NAMALWA (cell line): Measurements from ENCODE around the gene RHBG.
"Not testable (repeated sequence)": the region's sequence is repeated elsewhere in the genome, so short reads cannot be mapped to it uniquely, and the experiment has no call there.

ENCODE experiments used
- DNase-seq: peaks from one replicate; pipeline ENCODE4 v3.0.0-alpha.2; 2015; ENCODE audit warnings: low spot score

The RHBG gene

DNA sequence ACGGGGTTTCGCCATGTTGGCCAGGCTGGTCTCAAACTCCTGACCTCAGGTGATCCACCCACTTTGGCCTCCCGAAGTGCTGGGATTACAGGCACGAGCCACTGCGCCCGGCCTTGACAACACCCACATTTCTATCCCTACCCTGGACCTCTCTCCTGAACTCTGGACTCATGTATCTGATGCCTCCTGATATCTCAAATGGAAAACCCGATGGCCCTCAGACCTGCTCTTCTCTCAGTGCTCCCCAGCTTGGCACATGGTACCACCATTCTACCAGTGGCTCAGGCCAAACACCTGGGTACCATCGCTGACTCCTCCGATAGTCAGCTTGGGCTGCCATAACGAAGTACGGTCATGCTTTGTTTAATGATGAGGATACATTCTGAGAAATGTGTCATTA is 8.5 kb upstream of the RHBG start:
- DNase-seq, result no peak

GRCh38 chr1:156365754-156366153 is 3.3 kb upstream of the RHBG start:
- no peak for DNase-seq

DNA sequence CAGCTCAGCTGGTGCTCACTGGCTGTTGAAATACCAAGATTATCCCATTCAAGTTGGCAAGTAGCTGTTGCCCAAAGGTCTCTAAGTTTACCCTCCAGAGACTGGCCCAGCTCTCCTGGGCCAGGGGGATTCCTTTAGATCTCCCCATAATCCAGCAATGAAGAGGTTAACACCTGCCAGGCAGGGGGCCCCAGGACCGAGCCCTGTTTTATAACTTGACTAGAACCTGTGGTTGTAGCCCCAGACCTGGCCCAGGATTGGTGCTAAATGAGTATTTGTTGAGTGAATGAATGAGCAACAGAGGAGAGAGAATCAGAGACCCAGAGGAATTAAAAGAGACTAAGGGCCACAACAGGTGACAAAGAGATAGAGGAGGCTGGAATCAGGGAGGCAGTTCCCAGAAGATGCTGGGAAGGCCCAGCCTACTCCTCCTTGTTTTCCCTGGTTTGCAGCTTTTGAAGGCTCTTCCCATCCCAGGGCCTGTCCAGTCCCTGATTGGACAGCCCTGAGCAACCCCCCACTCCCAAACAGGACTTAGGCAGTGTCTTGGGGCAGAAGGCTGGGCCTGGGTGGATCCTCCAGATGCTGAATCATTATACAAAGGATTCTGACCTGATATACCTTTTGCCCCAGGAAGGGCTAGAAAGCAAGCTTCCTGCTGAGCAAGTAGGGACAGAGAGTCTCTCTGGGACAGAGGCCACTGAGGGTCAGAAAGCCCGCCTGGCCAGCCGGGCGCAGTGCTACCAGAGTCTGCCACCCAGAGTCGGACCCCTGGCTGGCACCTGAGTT is 2.4 kb upstream of the RHBG start:
- no peak for DNase-seq

DNA sequence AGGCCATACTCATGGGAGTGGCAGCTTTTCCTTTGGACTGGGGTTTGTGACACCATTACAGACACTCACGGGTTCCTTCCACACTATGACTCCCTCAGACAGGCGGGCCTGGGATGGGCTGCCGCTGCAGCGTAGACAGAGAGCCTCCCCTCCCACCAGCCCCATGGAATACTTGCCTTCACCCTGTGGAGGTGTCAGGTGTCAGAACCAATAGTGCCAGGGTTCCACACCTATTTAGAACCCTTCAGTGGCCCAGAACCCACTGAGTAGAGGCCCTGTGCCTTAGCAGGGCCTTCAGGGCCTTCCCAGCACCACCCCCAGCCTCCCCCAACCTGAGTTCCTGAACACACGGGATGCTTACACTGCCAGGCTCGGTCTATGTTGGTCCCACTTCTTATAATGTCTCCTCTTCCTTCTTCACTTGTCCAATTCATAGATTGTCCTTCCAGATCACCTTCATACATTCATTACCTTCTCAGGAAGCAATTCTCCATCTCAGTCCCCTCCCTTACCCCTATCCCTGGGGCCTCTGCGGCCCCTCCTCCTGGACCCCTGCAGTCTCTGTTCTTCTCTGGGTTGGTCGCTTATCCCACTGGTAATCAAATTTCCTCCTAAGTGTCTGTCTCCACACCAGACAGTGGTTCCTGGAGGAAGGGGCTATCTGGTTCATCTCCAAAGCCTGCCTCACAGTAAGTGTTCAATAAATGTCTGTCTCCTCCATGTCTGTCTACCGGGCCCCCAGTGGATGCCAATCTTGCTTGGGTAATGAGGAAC is 1.4 kb upstream of the RHBG start:
- DNase-seq, result no peak

GRCh38 chr1:156368157-156368658 is 803 bp upstream of the RHBG start:
- DNase-seq, result no peak

- not testable (repeated sequence) for DNase-seq
Measured at GRCh38 chr1:156369685-156370286, 775 bp downstream of the RHBG start.

- DNase-seq, result no peak
Measured at GRCh38 chr1:156371553-156372264, 2.7 kb downstream of the RHBG start.

- DNase-seq, result no peak
Measured at GRCh38 chr1:156372265-156372586, 3.2 kb downstream of the RHBG start.

- no peak for DNase-seq
Measured at GRCh38 chr1:156372876-156373275, 3.9 kb downstream of the RHBG start.

GRCh38 chr1:156373546-156373945 is 4.5 kb downstream of the RHBG start:
- no peak for DNase-seq

- DNase-seq, result no peak
Measured at GRCh38 chr1:156376146-156376545, 7.1 kb downstream of the RHBG start.

GRCh38 chr1:156376958-156377919 is 8.2 kb downstream of the RHBG start:
- DNase-seq, result no peak

DNA sequence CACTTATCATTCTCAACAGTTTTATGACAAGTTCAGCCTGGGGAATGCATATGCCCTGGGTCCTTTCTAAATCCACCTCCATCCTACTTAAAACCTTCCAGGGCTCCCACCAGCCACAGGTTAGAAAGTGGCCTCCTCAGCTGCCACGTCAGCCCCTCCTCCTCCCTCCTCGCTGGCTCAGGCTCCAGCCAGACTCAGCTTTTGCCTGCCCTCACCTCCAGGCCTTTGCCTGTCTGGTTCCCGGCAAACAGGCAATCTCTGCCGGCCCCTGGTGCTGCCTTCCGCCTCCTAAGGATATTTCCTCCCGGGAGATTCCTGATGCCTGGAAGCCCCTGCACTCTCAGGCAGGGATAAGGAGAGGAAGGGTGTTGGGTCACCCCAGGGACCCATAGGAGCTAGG is 9.5 kb downstream of the RHBG start:
- no peak for DNase-seq

GRCh38 chr1:156379420-156380165 is 10.6 kb downstream of the RHBG start:
- no peak for DNase-seq

GRCh38 chr1:156382561-156382960 is 13.6 kb downstream of the RHBG start:
- no peak for DNase-seq

DNA sequence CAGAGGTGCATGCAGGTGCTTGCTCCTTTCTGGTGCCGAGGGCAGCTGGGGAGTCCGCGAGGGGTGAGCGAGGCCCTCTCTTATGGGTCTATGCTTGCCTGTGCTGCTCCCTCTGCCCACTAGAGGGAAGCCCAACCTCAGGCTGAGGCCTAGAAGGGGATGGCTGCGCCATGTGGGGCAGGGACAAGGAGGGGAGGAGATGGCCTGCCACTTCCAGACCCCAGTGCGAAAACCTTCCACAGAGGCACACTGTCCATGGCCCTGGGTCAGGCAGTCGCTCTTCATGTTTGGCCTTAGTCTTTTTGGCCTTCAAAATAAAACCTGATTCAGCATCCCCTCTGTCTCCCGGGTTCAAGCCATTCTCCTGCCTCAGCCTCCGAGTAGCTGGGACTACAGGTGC is 14.0 kb downstream of the RHBG start:
- peak; percentile 92 for DNase-seq

DNA sequence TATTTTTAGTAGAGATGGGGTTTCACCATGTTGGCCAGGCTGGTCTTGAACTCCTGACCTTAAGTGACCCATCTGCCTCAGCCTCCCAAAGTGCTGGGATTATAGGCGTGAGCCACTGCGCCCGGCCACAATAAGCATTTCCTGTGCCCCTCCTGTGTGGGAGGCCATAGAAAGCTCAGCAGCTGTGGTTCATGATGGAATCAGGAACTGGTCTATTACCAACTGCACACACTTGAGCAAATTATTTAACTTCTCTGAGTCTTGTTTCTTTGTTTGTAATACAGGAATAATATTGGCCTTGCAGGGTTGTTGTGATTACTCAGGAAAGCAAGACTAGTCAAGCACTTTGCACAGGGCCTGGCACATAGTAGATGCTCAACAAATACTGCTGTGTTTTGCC is 15.0 kb downstream of the RHBG start:
- no peak for DNase-seq

GRCh38 chr1:156384658-156385057 is 15.6 kb downstream of the RHBG start:
- DNase-seq, result no peak

DNA sequence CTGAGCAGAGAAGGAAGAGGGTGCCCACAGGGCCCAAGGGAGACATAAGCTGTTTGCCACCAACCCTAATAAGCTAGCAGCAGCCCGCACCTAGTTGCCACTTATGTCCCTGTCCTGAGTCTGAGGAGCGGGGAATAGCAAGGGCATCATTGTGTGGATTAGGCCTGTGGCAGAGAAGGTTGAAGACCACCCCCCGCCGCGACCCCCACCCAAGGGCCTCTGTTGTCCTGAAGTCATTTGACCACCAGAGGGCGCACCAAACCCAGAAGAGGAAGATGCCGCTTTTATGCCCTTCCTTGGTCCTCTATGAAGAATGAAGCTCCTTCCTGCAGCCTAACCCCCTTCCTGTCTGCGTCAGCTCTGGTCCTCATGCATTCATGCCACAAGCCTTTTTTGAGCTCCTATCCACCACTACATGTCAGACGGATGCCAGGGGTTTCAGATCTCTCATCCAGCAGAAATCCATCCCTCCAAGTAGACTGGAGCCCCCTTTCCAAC is 16.6 kb downstream of the RHBG start:
- DNase-seq, result peak; percentile 87
